HUES48 (cell line): Measurements from ENCODE around the gene CLIC5.

Source experiments
- H3K27ac ChIP-seq: one replicate; pipeline ENCODE4 v1.7.0; 2013; ENCODE audit warnings: low read depth, low read length, inconsistent platforms
- H3K27me3 ChIP-seq: 2 replicates; pipeline ENCODE4 v1.6.1; 2013; ENCODE audit warnings: mild to moderate bottlenecking, low read length; ENCODE audit not compliant: control insufficient read depth, insufficient read depth
- H3K36me3 ChIP-seq: 2 replicates; pipeline ENCODE4 v1.6.1; 2013; ENCODE audit warnings: low read length; ENCODE audit not compliant: control insufficient read depth, insufficient read depth
- H3K4me1 ChIP-seq: 2 replicates; pipeline ENCODE4 v1.6.1; 2013; ENCODE audit warnings: mild to moderate bottlenecking, low read length; ENCODE audit not compliant: control insufficient read depth, insufficient read depth
- H3K4me3 ChIP-seq: 2 replicates; pipeline ENCODE4 v1.5.1; 2013; ENCODE audit warnings: mild to moderate bottlenecking, low read depth, low read length
- H3K9ac ChIP-seq: 2 replicates; pipeline ENCODE4 v1.6.1; 2013; ENCODE audit warnings: mild to moderate bottlenecking, low read depth, low read length, moderate library complexity
- H3K9me3 ChIP-seq: 2 replicates; pipeline ENCODE4 v1.6.1; 2013; ENCODE audit warnings: low read length; ENCODE audit not compliant: control insufficient read depth, insufficient read depth

CLIC5 gene

GRCh38 chr6:45947807-45948206 lies 67.9 kb downstream of the CLIC5 start:
- Histone ChIP-seq H3K27ac (no peak overlapping the region), H3K4me1 (0 out of 2 replicates have a peak, but pooled peaks cover 5% of the 10 kb centered on the region), H3K9me3 (no peaks in the 10 kb centered on the region), H3K9ac (no peak overlapping the region), H3K27me3 (no peaks in the 10 kb centered on the region), H3K36me3 (no peaks in the 10 kb centered on the region), H3K4me3 (no peak overlapping the region)

GRCh38 chr6:45946887-45947286 lies 68.8 kb downstream of the CLIC5 start:
- H3K9ac ChIP-seq = no peak overlapping the region
- H3K4me1 ChIP-seq = 0 out of 2 replicates have a peak, but pooled peaks cover 9% of the 10 kb centered on the region
- no peak overlapping the region for H3K4me3 ChIP-seq
- no peaks in the 10 kb centered on the region for H3K9me3 ChIP-seq
- H3K27me3 ChIP-seq = no peaks in the 10 kb centered on the region
- H3K36me3 ChIP-seq = no peaks in the 10 kb centered on the region
- no peak overlapping the region for H3K27ac ChIP-seq

GRCh38 chr6:45946352-45946751 lies 69.3 kb downstream of the CLIC5 start:
- H3K9me3 ChIP-seq = no peaks in the 10 kb centered on the region
- 0 out of 2 replicates have a peak, but pooled peaks cover 9% of the 10 kb centered on the region for H3K4me1 ChIP-seq
- H3K4me3 ChIP-seq = no peak overlapping the region
- H3K27me3 ChIP-seq = no peaks in the 10 kb centered on the region
- H3K9ac ChIP-seq = no peak overlapping the region
- H3K27ac ChIP-seq = no peak overlapping the region
- no peaks in the 10 kb centered on the region for H3K36me3 ChIP-seq

GRCh38 chr6:45942953-45943352 lies 72.7 kb downstream of the CLIC5 start:
- Histone ChIP-seq H3K4me1 (0 out of 2 replicates have a peak, but pooled peaks cover 9% of the 10 kb centered on the region), H3K9ac (no peak overlapping the region), H3K27ac (no peak overlapping the region), H3K4me3 (no peak overlapping the region), H3K27me3 (no peaks in the 10 kb centered on the region), H3K36me3 (no peaks in the 10 kb centered on the region), H3K9me3 (no peaks in the 10 kb centered on the region)

GRCh38 chr6:45933855-45934254 lies 81.8 kb downstream of the CLIC5 start:
- Histone ChIP-seq H3K9ac (no peak overlapping the region), H3K4me1 (peaks cover 20% of the 10 kb centered on the region), H3K9me3 (no peaks in the 10 kb centered on the region), H3K36me3 (no peaks in the 10 kb centered on the region), H3K27me3 (peaks cover 13% of the 10 kb centered on the region), H3K4me3 (no peak overlapping the region), H3K27ac (peak overlapping the region; percentile 27)

GRCh38 chr6:45931232-45931631 lies 84.4 kb downstream of the CLIC5 start:
- peaks cover 42% of the 10 kb centered on the region for H3K4me1 ChIP-seq
- no peak overlapping the region for H3K4me3 ChIP-seq
- H3K27me3 ChIP-seq = peaks cover 13% of the 10 kb centered on the region
- no peak overlapping the region for H3K9ac ChIP-seq
- no peak overlapping the region for H3K27ac ChIP-seq
- no peaks in the 10 kb centered on the region for H3K36me3 ChIP-seq
- H3K9me3 ChIP-seq = no peaks in the 10 kb centered on the region

- Histone ChIP-seq H3K9me3 (no peaks in the 10 kb centered on the region), H3K9ac (no peak overlapping the region), H3K27me3 (peaks cover 13% of the 10 kb centered on the region), H3K4me3 (no peak overlapping the region), H3K36me3 (no peaks in the 10 kb centered on the region), H3K4me1 (peaks cover 42% of the 10 kb centered on the region), H3K27ac (no peak overlapping the region)
Measured at GRCh38 chr6:45930420-45931040, 85.1 kb downstream of the CLIC5 start.

- H3K9ac ChIP-seq = no peak overlapping the region
- no peaks in the 10 kb centered on the region for H3K36me3 ChIP-seq
- no peaks in the 10 kb centered on the region for H3K9me3 ChIP-seq
- peaks cover 42% of the 10 kb centered on the region for H3K4me1 ChIP-seq
- H3K4me3 ChIP-seq = no peak overlapping the region
- no peak overlapping the region for H3K27ac ChIP-seq
- H3K27me3 ChIP-seq = peaks cover 13% of the 10 kb centered on the region
Measured at GRCh38 chr6:45929421-45930361, 86.0 kb downstream of the CLIC5 start.

- Histone ChIP-seq H3K27ac (no peak overlapping the region), H3K9ac (no peak overlapping the region), H3K27me3 (peaks cover 13% of the 10 kb centered on the region), H3K9me3 (no peaks in the 10 kb centered on the region), H3K4me3 (no peak overlapping the region), H3K4me1 (peaks cover 33% of the 10 kb centered on the region), H3K36me3 (no peaks in the 10 kb centered on the region)
Measured at GRCh38 chr6:45928721-45929305, 86.8 kb downstream of the CLIC5 start.

GRCh38 chr6:45927421-45928320 lies 88.0 kb downstream of the CLIC5 start:
- Histone ChIP-seq H3K9me3 (no peaks in the 10 kb centered on the region), H3K4me3 (no peak overlapping the region; the same call in 1 of the 2 replicates), H3K27me3 (peaks cover 2% of the 10 kb centered on the region; the same call in 1 of the 2 replicates), H3K27ac (peak overlapping the region; percentile 80), H3K36me3 (no peaks in the 10 kb centered on the region), H3K4me1 (peaks cover 28% of the 10 kb centered on the region), H3K9ac (no peak overlapping the region)
